Measurements from ENCODE around the gene SLC25A51. TPM values are rescaled to one million over a fixed set of nuclear protein-coding genes. Genes with fewer than 3 reads are reported as not detected.

SLC25A51 gene
- total RNA-seq, 1 experiment from 2014 or later: 12.9 TPM

GRCh38 chr9:37839496-37840461 lies 64.1 kb downstream of the SLC25A51 start:
- Histone ChIP-seq H4K8ac (replicated peaks; ENCODE audit: insufficient read length, low read depth, low read length) (no peak overlapping the region), H3K27ac (ENCODE audit: insufficient read length, low read depth, low read length) (no peak overlapping the region), H3K56ac (ENCODE audit: insufficient read length, low read depth, low read length) (no peak overlapping the region), H3K23me2 (ENCODE audit: insufficient read length, low read depth, low read length, poor library complexity, severe bottlenecking) (no peaks in the 10 kb centered on the region), H3K9ac (ENCODE audit: extremely low read depth, insufficient read length, low read length) (no peak overlapping the region), H3K23ac (ENCODE audit: insufficient read length, low read depth, low read length) (no peak overlapping the region), H3K14ac (ENCODE audit: insufficient read depth, low read length) (no peak overlapping the region), H3K4me1 (ENCODE audit: insufficient read depth, low read length) (no peaks in the 10 kb centered on the region), H3K4me2 (ENCODE audit: insufficient read depth, insufficient read length, low read length) (no peak overlapping the region), H2BK12ac (ENCODE audit: insufficient read length, low read depth, low read length) (no peak overlapping the region), H2BK20ac (ENCODE audit: low read depth, low read length, poor library complexity, severe bottlenecking) (no peak overlapping the region), H4K20me1 (ENCODE audit: control insufficient read depth, insufficient read depth, insufficient read length) (no peaks in the 10 kb centered on the region), H2BK5ac (ENCODE audit: insufficient read length, low read length) (no peak overlapping the region), H2AK5ac (ENCODE audit: insufficient read length, low read length) (no peak overlapping the region), H3K4ac (ENCODE audit: low read depth, low read length) (no peak overlapping the region), H4K91ac (ENCODE audit: insufficient read length, low read depth, low read length) (no peak overlapping the region), H3K27me3 (ENCODE audit: insufficient read depth, low read length) (no peaks in the 10 kb centered on the region; the same call in 1 of the 2 replicates), H3T11ph (ENCODE audit: low read length) (no peak overlapping the region), H3K18ac (ENCODE audit: insufficient read length, low read depth, low read length) (no peak overlapping the region), H3K9me3 (ENCODE audit: control insufficient read depth, low read depth, low read length) (no peaks in the 10 kb centered on the region), H2BK120ac (ENCODE audit: low read depth, low read length, poor library complexity, severe bottlenecking) (no peak overlapping the region), H2AFZ (ENCODE audit: low read length) (no peak overlapping the region), H3K79me1 (ENCODE audit: insufficient read depth, low read depth, low read length, poor library complexity, severe bottlenecking) (no peaks in the 10 kb centered on the region), H3K79me2 (ENCODE audit: insufficient read depth, low read length) (no peaks in the 10 kb centered on the region), H2BK15ac (ENCODE audit: low read depth, low read length) (no peak overlapping the region), H4K5ac (ENCODE audit: insufficient read length, low read depth, low read length) (no peak overlapping the region)
- H3K27ac Mint-ChIP-seq: no peak overlapping the region
- no peaks in the 10 kb centered on the region for H3K27me3 Mint-ChIP-seq (ENCODE audit: low read depth)
- H3K4me1 Mint-ChIP-seq: no peaks in the 10 kb centered on the region
- no peak for TF ChIP-seq CTCF (conservative IDR thresholded peaks at IDR 0.05)
- 0 out of 7 replicates have a peak, but pooled peaks cover 0 to 2% (median 0%) of the 10 kb centered on the region in 3 experiments for H3K36me3 Mint-ChIP-seq (ENCODE audit: insufficient read depth in 1 of 3, low read depth in 3 of 3)
- H3K4me3 Mint-ChIP-seq: no peak overlapping the region
- no CpG with 5 or more reads among the region's 3 CpGs for WGBS (ENCODE audit: extremely low coverage, insufficient read length, low lambda C conversion rate)
- no peaks in the 10 kb centered on the region for H3K9me3 Mint-ChIP-seq
- no peak for DNase-seq

Other genes with a start within 250 kb of the SLC25A51 start
- gene TRMT10B, start 150.3 kb downstream of the SLC25A51 start, total RNA-seq (2021): 5.0 and 5.7 TPM in 2 replicates
- 81.0 and 93.8 TPM in 2 replicates for gene EXOSC3, start 119.1 kb downstream of the SLC25A51 start, total RNA-seq (2021)
- gene DCAF10, start 103.3 kb downstream of the SLC25A51 start, total RNA-seq (2021): 13.4 and 14.2 TPM in 2 replicates
- 13.8 and 14.6 TPM in 2 replicates for gene SHB, start 165.1 kb upstream of the SLC25A51 start, total RNA-seq (2021)

Data from H9 (cell line).